Activated naive CD8-positive, alpha-beta T cell treated with anti-CD3 and anti-CD28 coated beads for 36 hours (primary cell): ENCODE data around the gene SENP6. TPM values are rescaled to one million over a fixed set of nuclear protein-coding genes. Genes with fewer than 3 reads are reported as not detected.
"Not testable (repeated sequence)": the region's sequence is repeated elsewhere in the genome, so short reads cannot be mapped to it uniquely, and the experiment has no call there.

ENCODE experiments used
- DNase-seq: peaks from one replicate; pipeline ENCODE4 v3.0.0; 2021
- H3K27ac Mint-ChIP-seq: one replicate; pipeline ENCODE4 v1.8.0; 2022; ENCODE audit warnings: mild to moderate bottlenecking, moderate library complexity, mixed read lengths
- H3K27me3 Mint-ChIP-seq: one replicate; pipeline ENCODE4 v1.8.0; 2022; ENCODE audit warnings: mild to moderate bottlenecking, mixed read lengths
- H3K36me3 Mint-ChIP-seq: one replicate; pipeline ENCODE4 v1.8.0; 2021; ENCODE audit warnings: mild to moderate bottlenecking, mixed read lengths
- H3K4me1 Mint-ChIP-seq: one replicate; pipeline ENCODE4 v1.8.0; 2021; ENCODE audit warnings: mixed read lengths
- H3K4me3 Mint-ChIP-seq: one replicate; pipeline ENCODE4 v1.8.0; 2022; ENCODE audit warnings: mild to moderate bottlenecking, moderate library complexity, mixed read lengths
- H3K9me3 Mint-ChIP-seq: one replicate; pipeline ENCODE4 v1.8.0; 2022; ENCODE audit warnings: mixed read lengths
- total RNA-seq, 2 experiments: library from RNA; stranded (reverse); gene quantifications; one replicate each; pipeline ENCODE4 v1.2.3, GENCODE V29; 2021

Gene SENP6
- total RNA-seq, 2 experiments from 2014 or later: 65.6 to 68.2 TPM

DNA sequence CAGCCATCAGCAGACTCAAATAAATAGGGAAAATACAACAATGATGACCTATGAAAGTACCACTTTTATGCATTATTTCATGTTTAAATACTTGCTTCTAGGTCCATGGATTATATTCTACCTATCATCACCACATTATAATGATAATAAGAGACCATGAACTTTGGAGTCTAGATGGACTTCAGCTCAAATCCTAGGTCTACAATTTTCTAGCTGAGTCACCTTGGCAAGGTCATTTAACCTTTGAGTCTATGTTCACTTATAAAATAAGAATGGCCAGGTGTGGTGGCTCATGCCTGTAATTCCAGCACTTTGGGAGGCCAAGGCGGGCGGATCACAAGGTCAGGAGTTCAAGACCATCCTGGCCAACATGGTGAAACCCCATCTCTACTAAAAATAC lies 5.3 kb upstream of the SENP6 start:
- not testable (repeated sequence) for DNase-seq, H3K9me3 Mint-ChIP-seq, H3K27ac Mint-ChIP-seq, H3K27me3 Mint-ChIP-seq, H3K36me3 Mint-ChIP-seq, H3K4me3 Mint-ChIP-seq
- peaks cover 27% of the 10 kb centered on the region for H3K4me1 Mint-ChIP-seq

DNA sequence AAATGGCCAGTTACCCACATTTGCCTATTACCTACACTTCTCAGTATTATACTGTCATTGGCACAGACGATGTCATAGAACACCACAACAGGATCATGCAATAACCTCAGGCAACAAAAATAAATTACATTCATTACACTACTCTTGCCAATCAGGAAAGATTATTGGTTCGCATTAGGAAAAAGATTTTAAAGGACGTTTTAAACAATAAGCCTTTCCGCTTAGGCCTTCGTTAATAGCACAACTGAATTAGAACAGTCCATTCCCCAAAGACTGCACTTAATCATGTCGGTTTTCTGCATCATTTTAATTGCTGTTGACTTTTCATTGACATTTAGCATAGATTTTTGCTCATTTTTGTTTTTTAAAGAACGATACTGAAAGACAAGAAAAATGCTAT lies 912 bp upstream of the SENP6 start:
- peaks cover 19% of the 10 kb centered on the region for H3K36me3 Mint-ChIP-seq
- H3K9me3 Mint-ChIP-seq: no peaks in the 10 kb centered on the region
- H3K27me3 Mint-ChIP-seq: no peaks in the 10 kb centered on the region
- H3K4me1 Mint-ChIP-seq: peaks cover 45% of the 10 kb centered on the region
- H3K27ac Mint-ChIP-seq: peak overlapping the region; percentile 90
- peak overlapping the region; percentile 91 for H3K4me3 Mint-ChIP-seq
- no peak for DNase-seq

DNA sequence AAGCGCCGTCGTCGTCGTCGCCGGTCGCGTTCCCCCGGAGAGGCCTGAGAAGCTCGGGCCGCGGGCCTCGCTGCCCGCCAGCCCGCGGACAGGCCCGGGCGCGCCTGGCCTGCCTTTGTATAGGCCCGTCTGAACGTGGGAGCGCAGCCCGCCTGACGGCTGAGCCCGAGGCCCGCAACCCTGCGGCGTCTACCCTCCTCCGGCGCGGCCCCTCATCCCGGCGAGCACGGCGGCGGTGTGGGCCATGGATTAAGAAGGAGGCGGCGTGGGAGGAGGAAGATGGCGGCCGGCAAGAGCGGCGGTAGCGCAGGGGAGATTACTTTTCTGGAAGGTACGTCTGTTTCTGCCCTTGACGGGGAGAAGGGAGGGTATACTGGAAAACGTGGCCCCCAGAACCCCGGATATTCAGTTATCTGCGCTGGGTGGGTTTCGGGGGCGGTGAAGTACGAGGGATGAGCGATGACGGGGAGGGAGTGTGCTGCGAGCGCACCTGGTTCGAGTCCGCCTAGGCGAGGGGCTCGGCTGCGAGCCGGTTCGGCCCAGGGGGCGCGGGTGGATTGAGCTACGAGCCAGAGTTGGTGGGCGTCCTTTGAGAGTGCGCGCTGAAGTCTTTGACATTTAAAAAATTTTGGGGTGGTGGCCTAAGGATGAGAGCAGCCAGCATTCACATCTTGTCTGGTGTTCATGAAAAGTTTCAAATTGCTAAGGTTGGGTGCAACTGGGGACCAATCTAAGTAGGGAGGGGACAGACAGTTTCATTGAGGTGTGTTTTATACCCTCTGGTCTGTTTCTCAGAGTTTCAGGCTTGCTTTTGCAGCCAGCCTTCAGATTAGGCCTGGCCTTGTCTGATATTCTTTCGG lies 796 bp downstream of the SENP6 start:
- H3K36me3 Mint-ChIP-seq: peaks cover 22% of the 10 kb centered on the region
- H3K27me3 Mint-ChIP-seq: no peaks in the 10 kb centered on the region
- no peaks in the 10 kb centered on the region for H3K9me3 Mint-ChIP-seq

DNA sequence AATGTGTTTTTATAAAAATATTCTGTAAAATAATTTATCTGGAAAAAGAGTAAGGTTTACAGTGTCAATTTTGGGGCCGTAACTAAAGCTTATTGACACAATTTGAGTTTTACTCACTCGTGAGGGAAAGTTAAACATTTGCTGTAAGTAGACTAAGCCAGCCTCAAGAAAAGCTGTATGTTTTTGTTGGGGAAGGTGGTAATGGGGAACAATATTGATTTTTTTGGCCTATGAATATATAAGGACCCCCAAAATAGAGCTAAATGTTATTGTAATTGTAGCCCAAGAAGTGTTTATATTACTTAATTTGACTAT lies 1.4 kb downstream of the SENP6 start:
- Mint-ChIP-seq H3K27ac (peak overlapping the region; percentile 98), H3K4me1 (peaks cover 56% of the 10 kb centered on the region), H3K36me3 (peaks cover 23% of the 10 kb centered on the region), H3K27me3 (no peaks in the 10 kb centered on the region), H3K9me3 (no peaks in the 10 kb centered on the region), H3K4me3 (peak overlapping the region; percentile 98)
- DNase-seq: no peak

More for the DNA sequence above, 796 bp downstream of the SENP6 start:
- peak; percentile 70 for DNase-seq
- Mint-ChIP-seq H3K4me1 (peaks cover 55% of the 10 kb centered on the region), H3K27ac (peak overlapping the region; percentile 98), H3K4me3 (peak overlapping the region; percentile 98)

DNA sequence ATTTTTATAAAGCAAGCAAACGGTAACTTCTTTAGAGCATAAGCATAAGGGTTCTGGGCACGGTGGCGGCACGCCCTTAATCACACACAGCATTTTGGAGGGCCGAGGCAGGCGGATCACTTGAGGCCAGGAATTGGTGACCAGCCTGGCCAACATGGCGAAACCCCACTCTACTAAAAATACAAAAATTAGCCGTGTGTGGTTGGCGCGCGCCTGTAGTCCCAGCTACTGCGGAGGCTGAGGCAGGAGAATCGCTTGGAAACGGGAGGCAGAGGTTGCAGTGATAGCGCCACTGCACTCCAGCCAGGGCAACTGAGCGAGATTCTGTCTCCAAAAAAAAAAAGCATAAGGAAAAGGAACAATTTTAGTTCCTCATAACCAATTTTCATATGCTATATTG lies 2.6 kb downstream of the SENP6 start:
- Mint-ChIP-seq H3K4me3 (peak overlapping the region; percentile 98), H3K9me3 (no peaks in the 10 kb centered on the region), H3K4me1 (peaks cover 54% of the 10 kb centered on the region), H3K27me3 (no peaks in the 10 kb centered on the region), H3K36me3 (peaks cover 27% of the 10 kb centered on the region), H3K27ac (no peak overlapping the region)
- no peak for DNase-seq

DNA sequence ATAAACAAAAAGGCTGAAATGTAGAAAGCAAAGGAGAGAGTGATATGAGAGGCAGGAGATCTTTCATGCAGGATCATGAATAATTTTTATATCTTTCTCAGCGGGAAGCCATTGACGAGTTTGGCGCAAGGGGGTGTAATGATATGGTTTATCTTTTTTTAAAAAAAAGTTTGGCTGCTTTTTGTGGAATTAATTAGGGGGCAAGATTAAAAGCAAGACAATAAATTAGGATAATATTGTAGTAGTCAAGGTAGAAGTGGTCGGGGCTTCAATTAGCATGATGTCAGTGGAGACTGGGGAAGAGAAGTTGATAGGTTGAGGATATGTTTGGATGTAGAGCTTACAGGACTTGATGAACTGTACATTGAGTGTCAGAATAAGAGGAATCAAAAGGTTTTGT lies 4.0 kb downstream of the SENP6 start:
- no peaks in the 10 kb centered on the region for H3K27me3 Mint-ChIP-seq
- H3K27ac Mint-ChIP-seq: no peak overlapping the region
- no peaks in the 10 kb centered on the region for H3K9me3 Mint-ChIP-seq
- H3K36me3 Mint-ChIP-seq: peaks cover 27% of the 10 kb centered on the region
- no peak for DNase-seq
- H3K4me1 Mint-ChIP-seq: peaks cover 60% of the 10 kb centered on the region
- peak overlapping the region; percentile 12 for H3K4me3 Mint-ChIP-seq

DNA sequence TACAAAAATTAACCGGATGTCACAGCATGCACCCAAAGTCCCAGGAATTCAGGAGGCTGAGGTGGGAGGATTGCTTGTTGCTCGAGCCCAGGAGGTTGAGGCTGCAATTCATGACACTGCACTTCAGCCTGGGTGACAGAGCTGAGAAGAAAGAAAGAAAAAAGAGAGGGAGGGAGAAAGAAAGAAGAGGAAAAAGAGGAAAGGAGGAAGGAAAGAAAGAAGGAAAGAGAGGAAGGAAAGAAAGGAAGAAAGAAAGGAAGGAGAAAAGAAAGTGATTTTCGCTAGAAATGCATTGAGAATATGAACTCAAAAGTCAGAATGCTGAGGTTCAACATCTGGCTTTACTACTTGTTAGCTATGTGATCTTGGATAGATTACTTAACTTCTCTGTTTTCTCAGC lies 6.6 kb downstream of the SENP6 start:
- DNase-seq: no peak
- Mint-ChIP-seq H3K36me3 (peaks cover 22% of the 10 kb centered on the region), H3K4me1 (peaks cover 82% of the 10 kb centered on the region), H3K27me3 (no peaks in the 10 kb centered on the region), H3K9me3 (no peaks in the 10 kb centered on the region), H3K4me3 (no peak overlapping the region), H3K27ac (no peak overlapping the region)

DNA sequence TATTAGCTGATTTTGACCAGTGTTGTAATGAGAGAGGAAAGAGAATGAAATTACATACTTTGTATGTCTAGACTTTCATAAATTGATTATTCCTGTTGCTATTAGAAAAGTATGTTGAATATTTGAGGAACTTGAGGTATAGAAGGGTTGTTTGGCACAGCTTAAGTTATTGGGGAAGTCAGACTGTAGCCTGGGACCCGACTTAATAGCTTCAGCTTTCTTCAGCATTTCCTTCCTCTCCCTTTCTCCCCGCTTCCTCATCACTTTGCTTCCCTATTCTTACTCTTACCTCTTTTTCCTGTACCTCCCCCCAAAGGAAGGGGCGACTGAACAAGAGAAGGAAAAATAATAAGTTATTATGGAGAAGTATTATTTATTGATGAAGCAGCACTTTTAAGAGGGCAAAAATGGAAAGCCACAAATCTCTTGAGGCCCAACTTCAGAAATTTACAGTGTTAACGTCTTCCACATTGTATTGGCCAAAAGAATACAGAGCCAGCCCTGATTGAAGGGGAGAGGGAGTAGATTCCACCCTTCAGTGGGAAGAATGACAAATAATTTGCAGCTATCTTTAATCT lies 7.4 kb downstream of the SENP6 start:
- Mint-ChIP-seq H3K27ac (no peak overlapping the region), H3K4me1 (peaks cover 82% of the 10 kb centered on the region), H3K27me3 (no peaks in the 10 kb centered on the region), H3K36me3 (peaks cover 20% of the 10 kb centered on the region), H3K4me3 (peak overlapping the region; percentile 1), H3K9me3 (no peaks in the 10 kb centered on the region)
- no peak for DNase-seq

DNA sequence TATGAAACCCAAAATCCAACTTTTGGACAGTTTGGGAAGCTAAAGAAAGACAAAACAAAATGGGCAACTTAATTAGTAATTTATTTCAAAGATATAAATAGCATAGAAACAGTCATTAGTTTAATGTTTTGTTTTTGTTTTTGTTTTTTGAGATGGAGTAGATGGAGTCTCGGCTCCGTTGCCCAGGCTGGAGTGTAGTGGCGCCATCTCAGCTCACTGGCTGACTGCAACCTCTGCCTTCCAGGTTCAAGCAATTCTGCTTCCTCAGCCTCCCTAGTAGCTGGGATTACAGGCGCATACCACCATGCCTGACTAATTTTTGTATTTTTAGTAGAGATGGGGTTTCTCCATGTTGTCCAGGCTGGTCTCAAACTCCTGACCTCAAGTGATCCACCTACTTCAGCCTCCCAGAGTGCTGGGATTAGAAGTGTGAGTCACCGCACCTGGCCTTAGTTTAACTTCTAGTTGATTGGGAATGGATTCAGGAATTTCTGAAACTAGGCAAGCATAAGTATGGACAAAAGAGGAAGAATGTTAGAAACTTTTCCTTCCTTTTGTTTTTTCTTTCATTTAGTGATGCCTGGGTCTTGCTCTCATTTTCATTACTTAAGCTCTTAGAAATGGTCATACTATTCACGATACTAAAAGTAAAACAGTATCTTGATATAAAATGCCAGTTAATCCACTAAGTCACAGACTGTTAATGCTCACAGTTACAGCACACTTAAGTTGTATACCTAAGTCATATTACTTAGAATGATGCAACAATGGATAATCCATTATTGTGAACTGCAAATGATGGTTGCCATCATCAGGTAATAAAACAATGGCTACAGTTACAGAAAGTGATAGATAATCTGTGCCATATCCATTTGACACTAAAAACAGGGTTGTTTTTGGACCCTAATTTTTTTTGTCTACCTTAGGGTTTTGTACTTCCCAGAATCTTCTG lies 8.2 kb downstream of the SENP6 start:
- H3K4me1 Mint-ChIP-seq: peaks cover 84% of the 10 kb centered on the region
- H3K36me3 Mint-ChIP-seq: peaks cover 25% of the 10 kb centered on the region
- H3K27me3 Mint-ChIP-seq: no peaks in the 10 kb centered on the region
- no peak overlapping the region for H3K4me3 Mint-ChIP-seq
- no peak for DNase-seq
- no peaks in the 10 kb centered on the region for H3K9me3 Mint-ChIP-seq
- H3K27ac Mint-ChIP-seq: peak overlapping the region; percentile 46

DNA sequence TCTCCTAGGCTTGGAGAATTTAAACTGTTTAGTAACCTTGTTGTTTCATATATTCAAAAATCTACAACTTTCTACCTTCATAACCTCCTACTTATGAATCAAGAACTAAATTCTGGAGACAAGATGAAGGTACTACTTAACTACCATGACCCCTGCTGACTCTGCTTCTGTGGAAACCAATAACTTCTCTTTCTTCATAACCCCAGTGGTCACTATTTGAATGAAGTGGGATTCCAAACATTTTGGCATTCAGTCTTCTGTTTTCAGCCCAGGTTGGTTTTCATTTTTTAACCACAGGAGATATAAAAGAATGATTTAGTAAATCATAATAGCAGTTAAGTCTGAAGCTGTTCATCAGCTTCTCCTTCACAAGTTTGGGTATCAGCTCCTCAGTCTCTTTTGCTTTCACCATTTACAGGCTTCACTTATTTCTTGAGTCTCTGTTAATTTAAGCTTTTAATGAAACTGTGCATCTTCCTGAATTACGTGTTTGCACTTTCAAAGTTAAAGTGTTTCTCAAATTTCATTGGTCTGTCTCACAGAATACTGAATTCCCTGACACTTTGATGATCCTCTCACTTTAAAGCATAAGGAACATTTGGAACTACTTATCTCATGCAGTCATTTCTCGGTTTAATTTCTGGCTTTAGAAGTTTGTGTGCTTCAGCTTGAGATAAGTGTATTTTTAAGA lies 9.5 kb downstream of the SENP6 start:
- Mint-ChIP-seq H3K27ac (peak overlapping the region; percentile 69), H3K4me1 (peaks cover 84% of the 10 kb centered on the region), H3K36me3 (peaks cover 28% of the 10 kb centered on the region), H3K27me3 (no peaks in the 10 kb centered on the region), H3K4me3 (peak overlapping the region; percentile 20), H3K9me3 (no peaks in the 10 kb centered on the region)
- no peak for DNase-seq

DNA sequence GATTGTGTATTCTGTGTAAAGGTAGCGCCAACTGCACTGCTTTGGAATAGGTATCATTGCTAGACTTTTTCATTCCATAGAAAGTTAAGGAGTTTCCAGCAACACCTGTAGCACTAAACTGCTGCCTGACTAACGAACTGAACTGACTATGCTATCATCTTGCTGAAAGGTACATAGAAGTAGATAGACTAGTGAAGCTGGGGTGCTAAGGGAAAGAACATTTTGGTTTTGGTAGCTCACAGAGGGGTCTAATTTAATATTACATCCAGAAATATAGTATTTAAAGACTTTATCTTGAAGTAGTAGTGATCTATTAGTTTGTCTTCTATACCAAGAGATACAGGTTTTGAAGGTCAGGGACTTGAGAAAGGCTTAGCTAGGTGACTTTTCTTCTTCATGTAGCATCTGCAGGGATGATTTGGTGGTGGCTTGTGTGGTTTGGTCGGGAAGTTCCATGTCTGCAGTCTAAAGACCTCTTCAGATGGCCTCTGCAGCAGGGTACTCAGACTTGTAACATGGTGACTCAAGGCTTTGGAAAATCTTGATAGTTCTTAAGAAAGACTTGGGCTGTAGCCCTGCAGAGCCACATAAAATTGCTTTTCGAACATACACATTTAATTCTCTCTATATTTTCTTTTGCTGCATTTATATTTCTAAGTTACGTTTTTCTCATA lies 10.2 kb downstream of the SENP6 start:
- Mint-ChIP-seq H3K27ac (peak overlapping the region; percentile 74), H3K4me3 (peak overlapping the region; percentile 36), H3K4me1 (peaks cover 82% of the 10 kb centered on the region), H3K36me3 (peaks cover 26% of the 10 kb centered on the region), H3K27me3 (no peaks in the 10 kb centered on the region), H3K9me3 (no peaks in the 10 kb centered on the region)
- DNase-seq: peak; percentile 60

DNA sequence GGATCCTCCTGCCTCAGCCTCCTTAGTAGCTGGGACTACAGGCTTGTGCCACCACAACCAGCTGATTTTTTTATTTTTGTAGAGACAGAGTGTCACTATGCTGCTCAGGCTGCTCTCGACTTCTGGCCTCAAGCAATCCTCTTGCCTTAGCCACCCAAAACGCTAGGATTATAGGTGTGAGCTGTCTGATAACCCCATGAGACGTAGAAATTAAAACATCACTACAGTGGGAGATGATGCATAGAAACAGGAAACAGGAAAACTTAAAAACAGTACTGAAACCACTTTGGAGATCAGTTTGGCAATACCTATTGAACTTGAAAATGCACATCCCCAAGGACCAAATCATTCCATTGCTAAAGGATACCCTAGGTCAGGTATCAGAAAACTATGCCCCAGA lies 10.8 kb downstream of the SENP6 start:
- H3K27me3 Mint-ChIP-seq: no peaks in the 10 kb centered on the region
- peaks cover under 1% of the 10 kb centered on the region for H3K9me3 Mint-ChIP-seq
- DNase-seq: no peak
- H3K36me3 Mint-ChIP-seq: peaks cover 27% of the 10 kb centered on the region
- H3K4me3 Mint-ChIP-seq: peak overlapping the region; percentile 36
- H3K4me1 Mint-ChIP-seq: peaks cover 78% of the 10 kb centered on the region
- H3K27ac Mint-ChIP-seq: peak overlapping the region; percentile 74

DNA sequence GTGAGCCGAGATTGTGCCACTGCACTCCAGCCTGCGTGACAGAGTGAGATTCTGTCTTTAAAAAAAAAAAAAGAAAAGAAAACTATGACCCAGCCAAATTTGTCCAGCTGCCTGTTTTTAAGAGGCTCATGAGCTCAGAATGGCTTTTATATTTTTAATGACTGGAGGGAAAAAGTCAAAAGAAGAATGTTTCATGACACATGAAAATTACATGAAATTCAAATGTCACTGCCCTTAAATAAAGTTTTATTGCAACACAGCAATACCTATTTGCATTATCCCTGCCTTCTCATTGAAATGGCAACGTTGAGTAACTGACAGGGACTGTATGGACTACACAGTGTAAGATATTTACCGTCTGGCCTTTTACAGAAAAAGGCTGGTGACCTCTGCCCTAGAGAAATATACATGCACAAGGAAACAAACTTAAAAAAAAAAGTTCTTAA lies 11.4 kb downstream of the SENP6 start:
- DNase-seq: no peak
- Mint-ChIP-seq H3K4me1 (peaks cover 78% of the 10 kb centered on the region), H3K9me3 (peaks cover 1% of the 10 kb centered on the region), H3K27ac (peak overlapping the region; percentile 67), H3K4me3 (peak overlapping the region; percentile 45), H3K36me3 (peaks cover 32% of the 10 kb centered on the region), H3K27me3 (no peaks in the 10 kb centered on the region)

DNA sequence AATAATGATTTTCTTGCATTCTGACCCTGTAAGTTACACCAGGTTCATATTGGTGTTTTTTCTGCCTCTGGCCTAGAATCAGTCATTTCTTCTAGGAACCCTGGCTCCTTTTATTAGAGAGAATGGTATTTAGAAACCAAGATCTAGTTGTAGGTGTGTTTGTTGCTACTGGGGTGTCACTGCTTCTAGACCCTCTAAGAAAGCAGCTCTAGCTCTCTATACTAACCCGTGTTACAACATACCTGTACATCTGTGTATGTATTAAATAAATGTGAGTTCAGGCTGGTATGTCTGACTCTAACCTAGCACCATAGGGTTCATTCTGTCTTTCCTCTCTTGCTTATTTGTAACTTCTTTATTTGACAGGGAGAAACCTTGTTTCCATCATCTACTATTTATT lies 16.8 kb downstream of the SENP6 start:
- no peak overlapping the region for H3K4me3 Mint-ChIP-seq
- peaks cover 48% of the 10 kb centered on the region for H3K36me3 Mint-ChIP-seq
- H3K27ac Mint-ChIP-seq: no peak overlapping the region
- H3K27me3 Mint-ChIP-seq: no peaks in the 10 kb centered on the region
- DNase-seq: no peak
- peaks cover 59% of the 10 kb centered on the region for H3K4me1 Mint-ChIP-seq
- H3K9me3 Mint-ChIP-seq: peaks cover 1% of the 10 kb centered on the region
